Smooth muscle cell (in vitro differentiated cells): ENCODE data around the gene NTMT1. TPM values are rescaled to one million over a fixed set of nuclear protein-coding genes. Genes with fewer than 3 reads are reported as not detected.

Source experiments
- DNase-seq: peaks from one replicate; lab custom pipeline; 2025; ENCODE audit not compliant: unreplicated experiment; lab: John Stamatoyannopoulos, UW
- H2AFZ ChIP-seq: fragments of 200-600 bp; sonication (generic); 2 replicates; pipeline ENCODE4 v1.6.0; 2016; ENCODE audit warnings: antibody characterized with exemption, low read depth, mild to moderate bottlenecking
- H3F3A ChIP-seq: fragments of 200-600 bp; sonication (generic); 2 replicates; pipeline ENCODE4 v1.6.0; 2017; ENCODE audit warnings: antibody characterized with exemption, low read depth
- H3K27ac ChIP-seq: fragments of 200-600 bp; sonication (generic); 2 replicates; pipeline ENCODE4 v1.5.1; 2016; ENCODE audit warnings: low read depth, mild to moderate bottlenecking
- H3K27me3 ChIP-seq: fragments of 200-600 bp; sonication (generic); 2 replicates; pipeline ENCODE4 v1.6.1; 2016; ENCODE audit warnings: low read depth, mild to moderate bottlenecking
- H3K36me3 ChIP-seq: fragments of 200-600 bp; sonication (generic); 2 replicates; pipeline ENCODE4 v1.5.1; 2016; ENCODE audit warnings: low read depth
- H3K4me1 ChIP-seq: fragments of 200-600 bp; sonication (generic); 2 replicates; pipeline ENCODE4 v1.5.1; 2016; ENCODE audit warnings: low read depth
- H3K4me2 ChIP-seq: fragments of 200-600 bp; sonication (generic); 2 replicates; pipeline ENCODE4 v1.6.0; 2016; ENCODE audit warnings: mild to moderate bottlenecking
- H3K4me3 ChIP-seq: fragments of 200-600 bp; sonication (generic); 2 replicates; pipeline ENCODE4 v1.5.1; 2016; ENCODE audit warnings: mild to moderate bottlenecking
- H3K79me2 ChIP-seq: fragments of 200-600 bp; sonication (generic); 2 replicates; pipeline ENCODE4 v1.6.0; 2016; ENCODE audit warnings: low read depth, mild to moderate bottlenecking
- H3K9ac ChIP-seq: fragments of 200-600 bp; sonication (generic); 2 replicates; pipeline ENCODE4 v1.6.0; 2016; ENCODE audit warnings: low read depth
- H3K9me3 ChIP-seq: fragments of 200-600 bp; sonication (generic); replicated peaks from 2 replicates; pipeline ENCODE4 v1.5.1; 2016; ENCODE audit warnings: low read depth
- H4K20me1 ChIP-seq: fragments of 200-600 bp; sonication (generic); 2 replicates; pipeline ENCODE4 v1.6.0; 2016; ENCODE audit warnings: low read depth
- CTCF ChIP-seq: fragments of 200-600 bp; sonication (generic); IDR thresholded peaks from 2 replicates; pipeline ENCODE4 v1.5.1; 2017; ENCODE audit warnings: borderline replicate concordance, mild to moderate bottlenecking, antibody characterized with exemption; ENCODE audit not compliant: insufficient read depth, poor library complexity, severe bottlenecking
- WGBS: methylation state at CpG from one replicate; pipeline ENCODE4 v1.1.7; 2016; ENCODE audit warnings: low lambda C conversion rate; 5-methylcytosine and 5-hydroxymethylcytosine counted together
- polyA plus RNA-seq: library from polyadenylated mRNA; unstranded; fragments of >200 nt; fragmentation: Nextera tagmentation; extraction: Ambion mirVana; gene quantifications from 2 replicates; pipeline ENCODE4 v1.2.1, GENCODE V29; 2016
- total RNA-seq: library from RNA; depleted of rRNA; stranded (reverse); fragments of >200 nt; gene quantifications from 2 replicates; pipeline ENCODE4 v1.2.3, GENCODE V29; 2014

Gene NTMT1
- total and polyA plus RNA-seq, 2 experiments from 2014 or later, result 42.9 to 118 TPM

- no peak overlapping the region for H3K4me3 ChIP-seq
- H4K20me1 ChIP-seq, result no peaks in the 10 kb centered on the region
- no peak overlapping the region for H3K4me2 ChIP-seq
- 87% methylated on average over 7 of the region's 7 CpGs for WGBS
- H3K4me1 ChIP-seq, result peaks cover 25% of the 10 kb centered on the region
- H3F3A ChIP-seq, result peaks cover 11% of the 10 kb centered on the region
- H3K79me2 ChIP-seq, result no peaks in the 10 kb centered on the region
- no peaks in the 10 kb centered on the region for H3K9me3 ChIP-seq
- no peaks in the 10 kb centered on the region for H3K27me3 ChIP-seq
- no peaks in the 10 kb centered on the region for H3K36me3 ChIP-seq
- DNase-seq, result no peak
- H2AFZ ChIP-seq, result no peak overlapping the region
- no peak for TF ChIP-seq CTCF
- H3K9ac ChIP-seq, result no peak overlapping the region
- no peak overlapping the region for H3K27ac ChIP-seq
Observed at GRCh38 chr9:129594632-129595031, 31.3 kb upstream of the NTMT1 start.

- Histone ChIP-seq H4K20me1 (no peaks in the 10 kb centered on the region), H3K36me3 (no peaks in the 10 kb centered on the region), H3K27ac (peak overlapping the region; percentile 18), H3K4me1 (peaks cover 24% of the 10 kb centered on the region), H3K4me2 (no peak overlapping the region), H3K79me2 (no peaks in the 10 kb centered on the region), H3K9ac (no peak overlapping the region), H3K27me3 (no peaks in the 10 kb centered on the region), H3K9me3 (no peaks in the 10 kb centered on the region), H3F3A (peaks cover 11% of the 10 kb centered on the region), H2AFZ (no peak overlapping the region), H3K4me3 (no peak overlapping the region)
- no peak for TF ChIP-seq CTCF
- 60% methylated on average over 5 of the region's 5 CpGs for WGBS
- no peak for DNase-seq
Observed at GRCh38 chr9:129595311-129595741, 30.6 kb upstream of the NTMT1 start.

GRCh38 chr9:129595903-129596540, 29.9 kb upstream of the NTMT1 start:
- TF ChIP-seq CTCF, result no peak
- H3K9me3 ChIP-seq, result no peaks in the 10 kb centered on the region
- H2AFZ ChIP-seq, result no peak overlapping the region
- no peaks in the 10 kb centered on the region for H3K27me3 ChIP-seq
- H3K4me3 ChIP-seq, result peak overlapping the region; percentile 45
- no peaks in the 10 kb centered on the region for H3K36me3 ChIP-seq
- H3K27ac ChIP-seq, result peak overlapping the region; percentile 18
- peaks cover 21% of the 10 kb centered on the region for H3K4me1 ChIP-seq
- H3F3A ChIP-seq, result peaks cover 11% of the 10 kb centered on the region
- no peak for DNase-seq
- no peak overlapping the region for H3K9ac ChIP-seq
- no peaks in the 10 kb centered on the region for H3K79me2 ChIP-seq
- no peaks in the 10 kb centered on the region for H4K20me1 ChIP-seq
- H3K4me2 ChIP-seq, result peak overlapping the region; percentile 79
- WGBS, result 65% methylated on average over 6 of the region's 6 CpGs
